ENCODE data around the gene SCGB1A1.
"Not testable (repeated sequence)": the region's sequence is repeated elsewhere in the genome, so short reads cannot be mapped to it uniquely, and the experiment has no call there.

Gene SCGB1A1

DNA sequence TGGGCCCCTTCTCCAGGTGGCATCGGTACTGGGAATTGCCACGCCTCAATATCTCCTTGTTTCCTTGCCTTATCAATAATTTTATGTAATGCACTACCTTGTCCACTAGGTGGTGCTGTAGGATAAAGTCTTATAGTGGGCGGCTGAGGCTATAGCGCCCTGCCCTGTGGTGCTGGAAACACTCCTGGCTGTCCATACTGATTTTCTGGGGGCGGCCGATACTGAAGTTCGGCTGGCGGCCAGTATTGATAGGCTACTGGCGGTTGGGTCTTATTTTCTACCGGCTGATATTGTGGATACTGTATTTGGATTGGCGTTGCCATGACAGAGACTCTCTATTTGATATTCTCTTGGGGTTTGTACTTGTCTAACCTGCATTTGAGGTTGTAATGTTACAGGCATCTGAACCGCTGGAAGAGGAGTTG is 38.0 kb upstream of the SCGB1A1 start:
- not testable (repeated sequence) for H3K4me3 ChIP-seq (ENCODE audit: low read depth, low read length); H3K36me3 ChIP-seq; H3K27me3 ChIP-seq (ENCODE audit: insufficient read depth, low read depth, severe bottlenecking); H3K9me3 ChIP-seq (ENCODE audit: severe bottlenecking)
- TF ChIP-seq, protein P1, sequence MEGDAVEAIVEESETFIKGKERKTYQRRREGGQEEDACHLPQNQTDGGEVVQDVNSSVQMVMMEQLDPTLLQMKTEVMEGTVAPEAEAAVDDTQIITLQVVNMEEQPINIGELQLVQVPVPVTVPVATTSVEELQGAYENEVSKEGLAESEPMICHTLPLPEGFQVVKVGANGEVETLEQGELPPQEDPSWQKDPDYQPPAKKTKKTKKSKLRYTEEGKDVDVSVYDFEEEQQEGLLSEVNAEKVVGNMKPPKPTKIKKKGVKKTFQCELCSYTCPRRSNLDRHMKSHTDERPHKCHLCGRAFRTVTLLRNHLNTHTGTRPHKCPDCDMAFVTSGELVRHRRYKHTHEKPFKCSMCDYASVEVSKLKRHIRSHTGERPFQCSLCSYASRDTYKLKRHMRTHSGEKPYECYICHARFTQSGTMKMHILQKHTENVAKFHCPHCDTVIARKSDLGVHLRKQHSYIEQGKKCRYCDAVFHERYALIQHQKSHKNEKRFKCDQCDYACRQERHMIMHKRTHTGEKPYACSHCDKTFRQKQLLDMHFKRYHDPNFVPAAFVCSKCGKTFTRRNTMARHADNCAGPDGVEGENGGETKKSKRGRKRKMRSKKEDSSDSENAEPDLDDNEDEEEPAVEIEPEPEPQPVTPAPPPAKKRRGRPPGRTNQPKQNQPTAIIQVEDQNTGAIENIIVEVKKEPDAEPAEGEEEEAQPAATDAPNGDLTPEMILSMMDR (IDR thresholded peaks at IDR 0.05; ENCODE audit: low read depth, low read length), result peak; percentile 59
- peak; percentile 63 for DNase-seq
- peak overlapping the region; percentile 24 for H3K27ac ChIP-seq

DNA sequence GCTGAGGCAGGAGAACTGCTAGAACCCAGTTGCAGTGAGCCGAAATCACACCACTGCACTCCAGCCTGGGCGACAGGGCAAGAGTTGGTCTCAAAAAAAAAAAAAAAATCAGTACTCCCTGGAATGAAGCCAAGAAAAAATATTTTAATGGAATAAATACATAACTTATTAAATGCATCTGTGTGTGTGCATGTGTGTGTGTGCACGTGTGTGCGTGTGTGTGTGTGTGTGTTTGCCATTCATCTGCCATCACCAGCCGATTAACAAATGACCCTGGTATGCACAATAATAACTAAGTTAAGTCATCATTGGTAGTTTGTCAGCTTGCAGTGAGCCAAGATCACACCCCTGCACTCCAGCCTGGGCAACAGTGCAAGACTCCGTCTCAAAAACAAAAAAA is 35.0 kb upstream of the SCGB1A1 start:
- Histone ChIP-seq H3K4me3 (ENCODE audit: low read depth, low read length) (no peak overlapping the region), H3K9me3 (ENCODE audit: severe bottlenecking) (no peaks in the 10 kb centered on the region), H3K27me3 (ENCODE audit: insufficient read depth, low read depth, severe bottlenecking) (no peaks in the 10 kb centered on the region), H3K36me3 (peaks cover 11% of the 10 kb centered on the region; the same call in 1 of the 2 replicates), H3K27ac (no peak overlapping the region; the same call in 1 of the 2 replicates)
- TF ChIP-seq, protein P1 (IDR thresholded peaks at IDR 0.05; ENCODE audit: low read depth, low read length), result no peak
- DNase-seq, result no peak

DNA sequence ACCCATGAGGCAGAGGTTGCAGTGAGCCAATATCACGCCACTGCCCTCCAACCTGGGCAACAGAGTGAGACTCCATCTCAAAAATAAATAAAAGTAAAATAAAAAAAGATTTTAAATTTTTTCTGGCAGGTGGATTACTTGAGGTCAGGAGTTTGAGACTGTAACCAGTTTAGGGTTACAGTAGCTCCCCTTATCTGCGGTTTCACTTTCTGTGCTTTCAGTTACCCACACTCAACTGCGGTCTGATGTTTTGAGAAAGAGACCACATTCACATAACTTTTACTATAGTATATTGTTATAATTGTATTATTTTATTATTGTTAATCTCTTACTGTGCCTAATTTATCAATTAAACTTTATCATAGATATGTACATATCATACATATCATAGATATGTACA is 32.8 kb upstream of the SCGB1A1 start:
- H3K9me3 ChIP-seq (ENCODE audit: severe bottlenecking); H3K27ac ChIP-seq; H3K27me3 ChIP-seq (ENCODE audit: insufficient read depth, low read depth, severe bottlenecking); DNase-seq; H3K4me3 ChIP-seq (ENCODE audit: low read depth, low read length): not testable (repeated sequence)
- peaks cover 16% of the 10 kb centered on the region for H3K36me3 ChIP-seq

DNA sequence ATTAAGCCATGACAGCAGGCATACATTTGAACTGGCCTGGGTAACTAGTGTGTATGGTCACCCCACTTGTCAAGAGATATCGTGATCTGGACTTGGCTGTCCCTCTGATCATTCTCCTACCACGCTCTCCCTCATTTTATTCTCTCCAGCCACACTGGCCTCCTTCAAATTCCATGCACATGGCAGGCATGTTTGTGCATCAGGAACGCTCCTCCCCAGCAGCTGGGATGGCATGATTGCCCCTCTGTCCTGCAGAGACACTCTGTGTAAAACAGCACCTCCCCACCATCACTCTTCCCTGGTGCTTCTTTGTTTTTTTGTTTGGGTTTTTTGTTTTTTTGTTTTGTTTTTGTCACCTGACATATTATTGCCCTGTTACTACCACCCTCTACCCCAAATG is 31.5 kb upstream of the SCGB1A1 start:
- no peaks in the 10 kb centered on the region for H3K9me3 ChIP-seq (ENCODE audit: severe bottlenecking)
- no peak overlapping the region for H3K27ac ChIP-seq
- no peak overlapping the region for H3K4me3 ChIP-seq (ENCODE audit: low read depth, low read length)
- H3K36me3 ChIP-seq, result peaks cover 26% of the 10 kb centered on the region
- DNase-seq, result no peak
- H3K27me3 ChIP-seq (ENCODE audit: insufficient read depth, low read depth, severe bottlenecking), result no peaks in the 10 kb centered on the region
- TF ChIP-seq, protein P1 (IDR thresholded peaks at IDR 0.05; ENCODE audit: low read depth, low read length), result no peak

DNA sequence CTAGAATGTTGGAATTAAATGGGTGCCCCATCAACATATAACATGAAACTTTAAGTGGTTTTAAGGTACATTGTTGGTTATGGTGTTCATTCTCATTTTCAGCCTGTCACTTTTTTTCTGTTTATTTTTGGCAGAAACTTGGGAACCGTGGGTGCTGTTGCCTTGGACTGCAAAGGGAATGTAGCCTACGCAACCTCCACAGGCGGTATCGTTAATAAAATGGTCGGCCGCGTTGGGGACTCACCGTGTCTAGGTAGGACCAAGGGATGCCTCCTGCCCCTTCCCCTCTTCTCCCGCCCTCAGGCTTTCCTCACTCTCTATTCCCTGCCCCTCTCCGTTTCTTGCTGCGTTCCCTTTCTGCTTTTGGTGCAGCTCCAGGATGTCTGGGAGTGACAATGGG is 29.8 kb upstream of the SCGB1A1 start:
- H3K36me3 ChIP-seq, result peaks cover 36% of the 10 kb centered on the region
- H3K9me3 ChIP-seq (ENCODE audit: severe bottlenecking), result no peaks in the 10 kb centered on the region
- DNase-seq, result no peak
- no peaks in the 10 kb centered on the region for H3K27me3 ChIP-seq (ENCODE audit: insufficient read depth, low read depth, severe bottlenecking)
- H3K4me3 ChIP-seq (ENCODE audit: low read depth, low read length), result no peak overlapping the region
- TF ChIP-seq, protein P1 (IDR thresholded peaks at IDR 0.05; ENCODE audit: low read depth, low read length), result no peak
- H3K27ac ChIP-seq, result no peak overlapping the region

DNA sequence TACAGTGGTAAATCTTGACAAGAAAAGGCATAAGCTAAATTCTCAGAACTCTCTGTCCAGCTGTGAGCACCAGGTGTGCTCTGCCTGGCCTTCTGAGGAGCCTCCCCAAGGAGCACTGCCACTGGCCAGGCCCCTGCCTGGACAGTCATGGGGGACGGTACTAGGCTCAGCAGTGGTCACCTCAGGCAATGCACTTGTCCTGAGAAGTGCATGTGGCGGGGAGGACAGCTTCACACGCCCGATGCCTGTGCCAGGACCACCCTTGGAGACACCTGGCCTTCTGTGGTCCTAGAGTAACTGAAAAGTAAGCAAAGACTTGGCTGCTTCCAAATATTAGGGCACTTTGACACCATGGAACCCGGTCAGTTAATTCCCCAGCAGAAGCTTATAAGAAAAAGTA is 28.6 kb upstream of the SCGB1A1 start:
- Histone ChIP-seq H3K27me3 (ENCODE audit: insufficient read depth, low read depth, severe bottlenecking) (no peaks in the 10 kb centered on the region), H3K4me3 (ENCODE audit: low read depth, low read length) (no peak overlapping the region), H3K36me3 (peaks cover 36% of the 10 kb centered on the region), H3K9me3 (ENCODE audit: severe bottlenecking) (no peaks in the 10 kb centered on the region), H3K27ac (no peak overlapping the region)
- no peak for DNase-seq
- TF ChIP-seq, protein P1 (IDR thresholded peaks at IDR 0.05; ENCODE audit: low read depth, low read length), result no peak

All from WERI-Rb-1 (cell line).